Measurements from ENCODE around the gene PINLYP.
"Not testable (repeated sequence)": the region's sequence is repeated elsewhere in the genome, so short reads cannot be mapped to it uniquely, and the experiment has no call there.

Gene PINLYP

DNA sequence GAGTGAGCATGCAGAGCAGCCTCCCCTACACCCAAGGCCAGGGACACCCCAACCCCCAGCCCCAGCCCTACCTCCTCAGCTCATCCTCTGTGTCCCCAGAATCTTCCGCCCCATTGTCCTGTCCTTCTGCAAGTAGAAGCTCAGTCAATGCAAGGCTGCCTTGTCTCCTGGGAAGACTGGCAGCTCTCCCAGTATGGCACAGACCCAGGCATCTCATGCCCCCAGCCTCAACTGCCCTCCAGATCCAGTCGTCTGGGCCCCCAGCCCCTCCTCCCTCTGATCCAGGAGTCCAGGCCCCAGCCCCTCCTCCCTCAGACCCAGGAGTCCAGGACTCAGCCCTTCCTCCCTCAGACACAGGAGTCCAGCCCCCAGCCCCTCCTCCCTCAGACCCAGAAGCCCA lies 29.6 kb upstream of the PINLYP start:
- peak in 4 of 42 donors; percentile 7 to 31 (median 21) for DNase-seq
- intact Hi-C loops (cut with DNase I) = no loop called here

- DNase-seq = no peak
- intact Hi-C loops (cut with DNase I) = no loop called here
Measured at GRCh38 chr19:43546581-43546980, 29.0 kb upstream of the PINLYP start.

GRCh38 chr19:43547926-43548325 lies 27.7 kb upstream of the PINLYP start:
- intact Hi-C loops (cut with DNase I); DNase-seq: not testable (repeated sequence)

- intact Hi-C loops (cut with DNase I) = no loop called here
- no peak for DNase-seq
Measured at GRCh38 chr19:43548706-43549105, 26.9 kb upstream of the PINLYP start.

DNA sequence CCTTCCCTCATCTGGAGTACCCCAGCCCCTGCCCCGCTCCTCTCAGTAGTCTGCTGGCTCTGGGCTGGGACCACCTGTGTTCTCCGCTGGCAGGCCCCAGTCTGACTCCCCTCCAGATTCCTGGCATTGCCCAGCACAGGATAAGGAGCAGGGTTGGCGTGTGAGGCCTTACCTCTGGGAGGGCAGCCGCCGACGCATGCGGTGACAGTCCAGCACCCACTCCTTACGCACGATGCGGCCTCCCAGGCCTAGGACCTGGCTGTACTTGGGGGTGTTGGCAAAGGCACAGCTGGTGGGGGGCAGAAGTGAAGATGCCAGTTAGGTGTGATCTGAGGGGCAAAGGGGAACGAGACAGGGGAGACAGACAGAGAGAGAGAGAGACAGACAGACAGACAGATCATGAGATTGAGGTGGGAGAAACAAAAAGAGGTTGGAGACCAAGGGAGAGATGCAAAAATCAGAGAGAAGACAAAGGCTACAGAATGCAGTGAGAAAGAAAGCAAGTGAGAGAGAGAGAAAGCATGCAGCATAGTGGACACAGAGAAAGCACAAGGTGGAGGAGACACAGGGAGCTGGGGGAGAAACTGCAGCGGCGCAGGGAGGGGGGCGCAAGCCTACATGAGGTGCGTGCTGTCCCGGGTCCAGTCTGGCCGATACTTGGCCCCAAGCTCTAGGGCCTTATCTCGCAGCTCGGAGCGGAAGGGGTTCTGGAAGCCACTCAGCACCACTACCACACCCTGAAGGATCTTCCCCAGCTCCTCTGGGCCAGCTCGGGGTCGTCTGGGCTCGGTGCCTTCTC lies 24.0 kb upstream of the PINLYP start:
- intact Hi-C loops (cut with DNase I) = no loop called here
- DNase-seq = no peak

GRCh38 chr19:43552198-43552450 lies 23.5 kb upstream of the PINLYP start:
- no peak for DNase-seq
- intact Hi-C loops (cut with DNase I) = no loop called here

GRCh38 chr19:43552616-43553015 lies 23.0 kb upstream of the PINLYP start:
- intact Hi-C loops (cut with DNase I) = no loop called here
- DNase-seq = no peak

- no peak for DNase-seq
- intact Hi-C loops (cut with DNase I) = no loop called here
Measured at GRCh38 chr19:43553656-43554055, 21.9 kb upstream of the PINLYP start.

DNA sequence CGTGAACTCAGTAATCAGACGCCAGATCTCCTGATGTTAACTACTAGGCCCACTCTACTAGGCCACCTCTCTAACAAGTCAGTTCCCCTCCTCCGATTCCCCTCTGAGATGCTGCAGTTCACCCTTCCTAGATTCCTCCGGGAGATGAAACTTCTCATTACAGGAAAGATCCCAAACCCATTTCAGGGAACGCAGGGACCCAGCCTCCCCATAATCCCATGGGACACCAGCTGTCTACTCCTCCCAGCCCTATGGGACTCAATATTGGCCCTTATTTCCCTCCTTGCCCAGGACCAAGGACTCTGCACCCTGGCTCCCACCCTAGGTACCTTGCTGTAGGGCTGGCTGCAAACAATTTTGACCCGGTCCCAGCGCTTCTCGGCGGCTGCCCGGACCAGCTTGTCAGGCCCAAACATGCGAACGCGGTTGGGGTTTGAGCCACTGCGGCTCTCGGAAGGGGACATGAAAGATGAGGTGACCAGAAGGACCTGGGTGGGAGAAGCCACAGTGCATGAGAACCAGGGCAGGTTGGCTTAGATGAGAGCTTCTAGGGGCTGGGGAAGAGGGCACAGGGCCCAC lies 21.2 kb upstream of the PINLYP start:
- intact Hi-C loops (cut with DNase I) = no loop called here
- DNase-seq = no peak

DNA sequence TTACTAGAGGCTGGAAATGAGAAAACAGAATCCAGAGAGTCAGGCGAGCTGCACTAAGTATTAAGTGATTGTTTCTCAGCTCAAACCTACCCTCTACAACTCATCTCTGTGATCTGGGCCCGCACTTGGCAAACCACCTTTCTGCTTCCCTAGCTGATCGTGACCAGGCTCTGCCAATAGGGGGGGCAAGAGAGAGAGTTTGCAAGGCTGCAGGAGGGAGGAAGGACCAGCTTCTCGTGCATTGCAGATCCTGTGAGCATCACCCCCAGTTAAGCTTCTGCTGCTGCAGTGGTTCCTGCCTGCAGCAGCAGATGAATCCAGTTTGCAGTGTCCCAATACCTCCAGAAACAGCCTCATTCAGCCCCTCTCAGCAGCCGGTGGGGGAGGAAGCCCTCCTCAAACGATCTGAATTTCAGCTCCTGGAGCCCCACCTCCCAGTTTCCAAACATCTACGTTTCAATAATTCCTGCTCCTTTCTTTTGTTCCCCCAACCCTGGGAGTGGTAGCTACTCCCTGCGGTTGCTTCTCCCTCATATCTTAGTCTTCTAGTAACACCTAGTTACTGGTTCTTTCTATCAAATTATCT lies 20.3 kb upstream of the PINLYP start:
- peak; percentile 71 to 94 (median 85) for DNase-seq
- intact Hi-C loops (cut with DNase I) = no loop called here

- intact Hi-C loops (cut with DNase I) = no loop called here
- DNase-seq = peak in 2 of 42 donors; percentile 14 to 51
Measured at GRCh38 chr19:43560687-43561086, 14.9 kb upstream of the PINLYP start.

DNA sequence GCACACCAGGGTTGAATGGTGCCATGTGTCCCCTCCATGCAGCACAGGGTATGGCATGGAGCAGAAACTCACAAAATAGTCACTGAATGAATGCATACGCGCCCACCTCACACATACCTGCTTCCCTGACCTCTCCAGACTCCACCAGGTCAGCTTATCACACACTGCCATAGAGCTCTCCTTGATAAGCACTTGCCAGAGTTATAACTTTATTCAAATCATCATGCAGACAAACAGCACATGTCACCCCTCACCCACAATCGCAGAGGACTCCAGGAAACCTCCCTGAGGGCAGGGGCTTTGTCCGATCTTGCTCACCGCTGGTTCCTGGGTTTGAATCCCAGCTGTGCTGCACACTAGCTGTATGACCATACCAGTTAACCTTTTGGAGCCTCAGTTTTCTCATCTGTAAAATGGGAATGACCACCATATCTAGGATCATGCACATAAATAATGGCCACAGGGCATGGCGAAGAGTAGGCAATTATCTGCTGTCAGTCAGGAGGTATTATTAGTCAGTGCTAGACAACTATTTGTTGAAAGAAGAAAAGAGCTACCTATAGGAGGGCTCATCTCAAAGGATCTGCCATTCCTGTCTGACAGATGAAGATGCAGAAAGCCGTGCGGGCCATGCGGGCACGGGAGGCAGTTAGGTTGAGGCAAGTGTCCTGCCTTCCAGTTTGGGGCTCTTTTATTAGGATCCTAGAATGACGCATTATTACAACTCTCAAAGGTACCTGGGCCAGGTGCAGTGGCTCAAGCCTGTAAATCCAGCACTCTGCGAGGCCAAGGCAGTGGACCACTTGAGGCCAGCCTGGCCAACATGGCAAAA lies 14.2 kb upstream of the PINLYP start:
- DNase-seq = no peak
- intact Hi-C loops (cut with DNase I) = no loop called here

DNA sequence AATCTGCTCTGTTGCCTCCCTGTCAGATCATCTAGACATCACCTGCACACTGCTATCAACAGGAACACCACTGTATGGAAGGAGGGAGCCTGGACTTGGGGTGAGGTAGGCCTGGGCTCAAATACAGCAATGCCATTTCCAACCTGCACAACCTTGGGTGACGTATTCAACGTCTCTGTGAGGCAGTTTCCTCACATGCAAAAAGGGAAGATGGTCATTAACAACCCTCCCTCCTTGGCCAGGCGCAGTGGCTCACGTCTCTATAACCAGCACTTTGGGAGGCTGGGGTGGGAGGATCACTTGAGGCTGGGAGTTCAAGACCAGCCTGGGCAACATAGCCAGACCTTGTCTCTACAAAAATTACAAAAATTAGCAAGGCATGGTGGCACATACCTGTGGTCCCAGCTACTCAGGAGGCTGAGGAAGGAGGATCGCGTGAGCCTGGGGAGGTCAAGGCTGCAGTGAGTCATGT lies 13.3 kb upstream of the PINLYP start:
- DNase-seq = no peak

DNA sequence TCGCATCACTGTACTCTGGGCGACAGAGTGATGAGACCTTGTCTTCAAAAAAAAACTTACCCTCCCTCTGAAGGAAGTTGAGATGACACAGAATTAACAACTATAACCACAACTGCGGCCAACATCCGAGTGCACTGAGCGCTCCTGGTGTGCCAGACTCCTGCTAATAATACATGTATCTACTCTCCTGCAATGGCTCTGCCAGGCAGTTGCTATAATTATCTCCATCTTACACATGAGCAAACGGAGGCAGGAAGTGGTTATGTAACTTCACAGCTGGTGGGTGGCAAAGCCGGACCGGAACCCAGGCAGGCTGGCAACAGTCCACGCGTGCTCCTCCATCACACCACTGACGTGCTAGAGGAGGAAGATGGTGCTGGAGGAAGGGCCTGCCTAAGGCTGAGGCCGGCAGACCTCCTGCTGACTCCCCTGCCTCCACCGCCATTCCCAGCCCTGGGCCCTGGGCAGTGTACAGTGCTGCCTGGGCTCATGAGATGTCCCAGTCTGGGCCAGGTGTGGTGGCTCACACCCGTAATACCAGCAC lies 12.8 kb upstream of the PINLYP start:
- peak; percentile 45 to 92 (median 76) for DNase-seq
- intact Hi-C loops (cut with DNase I) = no loop called here

More for the DNA sequence above, 13.3 kb upstream of the PINLYP start:
- intact Hi-C loops (cut with DNase I) = no loop called here

DNA sequence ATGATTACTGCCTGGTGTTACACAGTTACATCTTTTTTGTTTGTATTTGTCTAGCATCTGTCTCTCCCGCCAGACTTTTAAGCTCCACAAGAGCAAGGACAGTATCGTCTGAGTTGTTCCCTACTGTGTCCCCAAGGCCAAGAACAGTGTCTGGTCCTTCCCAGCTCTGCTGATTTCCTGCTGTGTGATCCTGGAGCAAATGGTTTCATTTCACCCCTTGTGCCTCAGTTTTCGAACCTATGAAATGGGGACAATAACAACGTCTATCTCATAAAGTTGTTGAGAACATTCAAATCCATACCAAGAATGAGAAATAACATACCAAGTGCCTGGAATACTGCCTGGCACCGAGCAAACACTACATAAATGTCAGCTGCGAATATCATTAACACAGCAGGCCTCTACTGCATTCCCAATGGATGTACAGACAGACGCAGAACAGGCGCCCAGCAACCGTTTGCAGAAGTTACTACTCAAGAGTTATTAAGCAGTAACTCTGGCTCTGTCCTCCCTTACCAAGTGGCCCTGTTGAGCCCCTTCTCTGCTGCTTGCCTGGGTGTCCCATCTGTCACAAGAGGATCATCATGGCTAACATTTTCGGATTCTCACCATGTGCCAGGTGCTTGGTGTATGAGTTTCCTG lies 11.7 kb upstream of the PINLYP start:
- no peak for DNase-seq
- intact Hi-C loops (cut with DNase I) = no loop called here

GRCh38 chr19:43564800-43565199 lies 10.8 kb upstream of the PINLYP start:
- DNase-seq = peak in 3 of 42 donors; percentile 14 to 32 (median 31)
- intact Hi-C loops (cut with DNase I) = no loop called here

DNA sequence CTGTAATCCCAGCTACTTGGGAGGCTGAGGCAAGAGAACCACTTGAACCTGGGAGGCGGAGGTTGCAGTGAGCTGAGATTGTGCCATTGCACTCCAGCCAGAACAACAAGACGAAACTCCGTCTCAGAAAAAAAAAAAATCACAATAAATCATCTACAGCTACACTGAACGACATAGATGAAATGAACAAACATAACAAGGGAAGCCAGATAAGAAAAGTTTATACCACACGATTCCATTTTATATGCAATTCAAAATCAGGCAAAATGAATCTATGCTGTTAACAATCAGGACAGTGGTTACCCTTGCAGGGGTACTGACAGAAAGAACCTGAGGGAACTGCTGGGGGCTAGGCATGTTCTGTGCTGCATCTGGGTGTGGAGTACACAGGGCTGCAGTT lies 5.9 kb upstream of the PINLYP start:
- no peak for DNase-seq
- intact Hi-C loops (cut with DNase I) = no loop called here

DNA sequence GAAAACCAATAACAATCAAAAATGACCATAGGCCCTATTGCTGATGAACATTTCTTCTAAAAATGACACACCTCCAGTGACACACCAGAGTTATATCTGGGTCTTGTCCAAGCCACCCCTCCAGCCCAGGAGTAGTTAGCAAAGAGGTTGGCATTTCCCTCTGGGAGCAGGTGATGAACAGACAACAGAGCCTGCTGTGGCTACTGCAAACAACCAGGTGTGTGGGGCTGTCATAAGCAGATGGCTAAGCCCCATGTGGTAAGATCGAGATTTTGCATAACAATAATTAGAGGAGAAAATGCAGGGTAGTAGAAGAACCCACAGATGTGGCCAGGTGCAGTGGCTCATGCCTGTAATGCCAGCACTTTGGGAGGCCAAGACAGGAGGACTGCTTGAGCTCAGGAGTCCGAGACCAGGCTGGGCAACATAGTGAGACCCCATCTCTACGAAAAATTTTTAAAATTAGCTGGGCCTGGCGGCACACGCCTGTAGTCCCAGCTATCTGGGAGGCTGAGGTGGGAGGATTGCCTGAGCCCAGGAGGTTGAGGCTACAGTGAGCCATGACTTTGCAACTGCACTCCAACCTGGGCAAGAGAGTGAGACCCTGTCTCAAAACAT lies 5.3 kb upstream of the PINLYP start:
- intact Hi-C loops (cut with DNase I) = no loop called here
- no peak for DNase-seq

DNA sequence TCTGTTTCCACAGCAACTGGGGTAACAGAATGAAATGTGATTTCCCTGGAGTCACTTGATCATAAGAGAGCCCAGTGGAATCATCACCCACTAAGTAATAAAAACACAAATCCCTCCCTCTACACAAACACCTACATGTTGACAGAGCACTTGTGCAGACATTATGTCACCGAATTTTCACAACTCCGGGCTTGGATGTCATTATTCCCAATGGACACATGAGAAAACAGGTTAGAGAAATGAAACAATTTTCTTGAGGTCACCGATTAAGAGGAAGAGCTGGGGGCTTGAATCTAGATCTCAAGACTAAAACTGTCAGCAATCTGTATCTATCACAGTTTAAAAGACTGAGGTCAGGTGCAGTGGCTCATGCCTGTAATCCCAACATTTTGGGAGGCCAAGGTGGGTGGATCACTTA lies 3.4 kb upstream of the PINLYP start:
- DNase-seq = no peak
- intact Hi-C loops (cut with DNase I) = no loop called here

Measured in head of caudate nucleus (tissue), 42 donors.